ENCODE measurements around the gene SMIM17. TPM values are rescaled to one million over a fixed set of nuclear protein-coding genes. Genes with fewer than 3 reads are reported as not detected.

SMIM17 gene
- total and polyA plus RNA-seq, 2 of the 13 experiments (the other 11 are each of a cell fraction or from before 2014, with no cell fraction given): 0.21 to 0.53 TPM

GRCh38 chr19:56594783-56595547 is 48.0 kb upstream of the SMIM17 start, which contains the start of gene ZNF71 (continued):
- TF ChIP-seq, protein P1, sequence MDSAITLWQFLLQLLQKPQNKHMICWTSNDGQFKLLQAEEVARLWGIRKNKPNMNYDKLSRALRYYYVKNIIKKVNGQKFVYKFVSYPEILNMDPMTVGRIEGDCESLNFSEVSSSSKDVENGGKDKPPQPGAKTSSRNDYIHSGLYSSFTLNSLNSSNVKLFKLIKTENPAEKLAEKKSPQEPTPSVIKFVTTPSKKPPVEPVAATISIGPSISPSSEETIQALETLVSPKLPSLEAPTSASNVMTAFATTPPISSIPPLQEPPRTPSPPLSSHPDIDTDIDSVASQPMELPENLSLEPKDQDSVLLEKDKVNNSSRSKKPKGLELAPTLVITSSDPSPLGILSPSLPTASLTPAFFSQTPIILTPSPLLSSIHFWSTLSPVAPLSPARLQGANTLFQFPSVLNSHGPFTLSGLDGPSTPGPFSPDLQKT (CRISPR knock-in tag; IDR thresholded peaks at IDR 0.05; ENCODE audit: borderline replicate concordance): 0 out of 2 replicates have a peak, but pooled peaks have one; percentile 43
- TF ChIP-seq HOXA3 (CRISPR knock-in tag; IDR thresholded peaks at IDR 0.05): peak; percentile 49
- TF ChIP-seq ATF6 (CRISPR knock-in tag; conservative IDR thresholded peaks at IDR 0.05): no peak
- TF ChIP-seq KDM5A (IDR thresholded peaks at IDR 0.05; ENCODE audit: borderline replicate concordance, low read length): peak; percentile 32; the same call in 1 of the 2 replicates
- 0 out of 2 replicates have a peak, but pooled peaks have one; percentile 55 for TF ChIP-seq ATF7-NPFF (CRISPR knock-in tag; IDR thresholded peaks at IDR 0.05; ENCODE audit: low read depth)
- peak; percentile 80 for TF ChIP-seq GMEB1 (CRISPR knock-in tag; IDR thresholded peaks at IDR 0.05; ENCODE audit: borderline replicate concordance)
- no peak for TF ChIP-seq THYN1 (CRISPR knock-in tag; IDR thresholded peaks at IDR 0.05; ENCODE audit: borderline replicate concordance, low read depth)
- TF ChIP-seq, protein P2, sequence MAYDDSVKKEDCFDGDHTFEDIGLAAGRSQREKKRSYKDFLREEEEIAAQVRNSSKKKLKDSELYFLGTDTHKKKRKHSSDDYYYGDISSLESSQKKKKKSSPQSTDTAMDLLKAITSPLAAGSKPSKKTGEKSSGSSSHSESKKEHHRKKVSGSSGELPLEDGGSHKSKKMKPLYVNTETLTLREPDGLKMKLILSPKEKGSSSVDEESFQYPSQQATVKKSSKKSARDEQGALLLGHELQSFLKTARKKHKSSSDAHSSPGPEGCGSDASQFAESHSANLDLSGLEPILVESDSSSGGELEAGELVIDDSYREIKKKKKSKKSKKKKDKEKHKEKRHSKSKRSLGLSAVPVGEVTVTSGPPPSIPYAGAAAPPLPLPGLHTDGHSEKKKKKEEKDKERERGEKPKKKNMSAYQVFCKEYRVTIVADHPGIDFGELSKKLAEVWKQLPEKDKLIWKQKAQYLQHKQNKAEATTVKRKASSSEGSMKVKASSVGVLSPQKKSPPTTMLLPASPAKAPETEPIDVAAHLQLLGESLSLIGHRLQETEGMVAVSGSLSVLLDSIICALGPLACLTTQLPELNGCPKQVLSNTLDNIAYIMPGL (CRISPR knock-in tag; IDR thresholded peaks at IDR 0.05; ENCODE audit: borderline replicate concordance in 1 of 2, low read depth in 1 of 2): peak; percentile 46 to 60; a peak in 3 of 4 replicates
- TF ChIP-seq RAD21 (CRISPR knock-in tag; IDR thresholded peaks at IDR 0.05): no peak
- 0 out of 2 replicates have a peak, but pooled peaks have one; percentile 21 for TF ChIP-seq ATF2 (CRISPR knock-in tag; IDR thresholded peaks at IDR 0.05)
- peak; percentile 76; the same call in 1 of the 2 replicates for TF ChIP-seq ZNF33B (CRISPR knock-in tag; IDR thresholded peaks at IDR 0.05)
- TF ChIP-seq JUND (CRISPR knock-in tag; IDR thresholded peaks at IDR 0.05): no peak
- TF ChIP-seq XRCC5 (optimal IDR thresholded peaks at IDR 0.05; ENCODE audit: low read length): peak; percentile 23
- TF ChIP-seq ZNF263 (CRISPR knock-in tag; IDR thresholded peaks at IDR 0.05): peak; percentile 90
- TF ChIP-seq PCBP1 (IDR thresholded peaks at IDR 0.05; ENCODE audit: borderline replicate concordance, low read depth, low read length): peak; percentile 92; the same call in 1 of the 2 replicates
- TF ChIP-seq TMF1 (CRISPR knock-in tag; IDR thresholded peaks at IDR 0.05; ENCODE audit: low read depth): peak; percentile 84; the same call in 1 of the 2 replicates
- TF ChIP-seq, protein P3, sequence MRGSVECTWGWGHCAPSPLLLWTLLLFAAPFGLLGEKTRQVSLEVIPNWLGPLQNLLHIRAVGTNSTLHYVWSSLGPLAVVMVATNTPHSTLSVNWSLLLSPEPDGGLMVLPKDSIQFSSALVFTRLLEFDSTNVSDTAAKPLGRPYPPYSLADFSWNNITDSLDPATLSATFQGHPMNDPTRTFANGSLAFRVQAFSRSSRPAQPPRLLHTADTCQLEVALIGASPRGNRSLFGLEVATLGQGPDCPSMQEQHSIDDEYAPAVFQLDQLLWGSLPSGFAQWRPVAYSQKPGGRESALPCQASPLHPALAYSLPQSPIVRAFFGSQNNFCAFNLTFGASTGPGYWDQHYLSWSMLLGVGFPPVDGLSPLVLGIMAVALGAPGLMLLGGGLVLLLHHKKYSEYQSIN (CRISPR knock-in tag; IDR thresholded peaks at IDR 0.05; ENCODE audit: borderline replicate concordance): no peak

Measured in HepG2 (cell line).